ENCODE measurements around the gene CDH23.

The CDH23 gene

DNA sequence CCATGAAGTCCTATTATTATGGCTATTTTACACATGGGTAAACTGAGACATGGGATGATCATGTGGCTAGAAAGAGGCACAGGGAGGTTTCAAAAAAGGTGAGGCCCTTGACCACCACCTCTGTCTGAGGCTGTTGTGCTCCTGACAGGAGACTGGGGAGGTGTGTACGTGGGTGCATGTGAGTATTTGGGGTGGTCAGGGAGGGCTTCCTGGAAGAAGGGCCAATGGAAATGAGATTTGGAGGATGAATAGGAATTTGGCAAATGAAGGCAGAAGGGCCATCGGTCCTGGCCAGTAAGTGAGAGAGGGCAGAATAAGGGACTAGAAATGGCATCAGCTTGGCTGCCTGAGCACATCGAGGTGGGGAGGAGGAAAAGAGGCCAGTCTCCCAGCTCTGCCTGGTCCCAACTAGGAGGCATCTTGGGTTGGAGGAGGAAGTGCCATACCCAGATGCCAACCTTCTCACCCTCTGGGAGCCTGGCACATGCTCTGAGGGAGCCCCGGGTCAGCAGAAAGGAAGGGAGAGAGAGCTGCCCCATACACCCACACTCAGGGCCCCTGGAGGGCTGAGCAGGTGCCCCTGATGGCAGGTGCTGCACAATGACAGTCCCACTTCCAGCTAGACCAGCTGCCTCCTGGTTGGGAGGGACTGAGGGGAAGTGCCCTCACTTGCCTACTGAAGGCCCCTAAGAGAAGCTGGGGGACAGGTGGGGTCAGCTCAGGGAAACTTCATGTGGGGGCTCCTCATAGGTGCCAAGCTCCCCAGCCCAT, 47.7 kb downstream of the CDH23 start:
- DNase-seq: no peak

DNA sequence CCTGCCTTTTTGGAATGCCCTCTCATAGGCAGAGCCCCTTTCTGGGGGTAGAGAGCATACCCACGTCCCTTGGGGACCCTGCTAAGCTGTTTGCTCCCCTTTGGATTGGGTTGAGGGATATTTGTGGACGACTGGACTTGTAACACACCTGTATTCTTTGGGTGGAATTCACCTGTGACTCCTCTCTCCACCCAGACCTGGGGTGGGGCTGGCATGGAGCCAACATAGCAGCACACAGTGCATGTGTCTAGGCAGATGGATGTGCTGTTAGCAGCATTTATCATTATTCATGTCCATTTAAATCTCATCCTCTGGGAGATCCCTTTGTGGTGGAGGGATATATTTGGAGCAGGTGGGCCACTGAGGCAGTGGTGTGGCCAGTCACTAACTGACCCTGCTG, 51.0 kb downstream of the CDH23 start:
- no peak for DNase-seq

DNA sequence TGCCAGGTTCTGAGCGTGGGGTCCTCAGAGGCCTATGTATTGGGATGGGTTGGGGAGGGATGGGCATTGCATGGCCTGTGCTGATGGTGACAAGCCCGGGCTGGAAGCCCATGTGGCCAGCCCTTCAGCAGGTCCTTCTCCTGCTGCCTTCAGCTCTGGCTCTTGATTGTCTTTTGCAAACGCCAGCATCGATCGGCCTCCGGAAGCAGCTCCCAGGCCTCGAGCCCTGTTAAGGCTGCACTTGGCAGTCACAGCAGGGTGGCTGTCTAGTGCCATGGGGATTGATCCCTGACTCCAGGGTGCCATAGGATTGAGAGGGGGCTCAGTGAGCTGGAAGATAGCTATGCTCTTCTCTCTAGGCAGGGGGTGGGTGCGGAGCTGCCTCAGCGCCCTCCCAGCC, 51.4 kb downstream of the CDH23 start:
- no peak for DNase-seq

DNA sequence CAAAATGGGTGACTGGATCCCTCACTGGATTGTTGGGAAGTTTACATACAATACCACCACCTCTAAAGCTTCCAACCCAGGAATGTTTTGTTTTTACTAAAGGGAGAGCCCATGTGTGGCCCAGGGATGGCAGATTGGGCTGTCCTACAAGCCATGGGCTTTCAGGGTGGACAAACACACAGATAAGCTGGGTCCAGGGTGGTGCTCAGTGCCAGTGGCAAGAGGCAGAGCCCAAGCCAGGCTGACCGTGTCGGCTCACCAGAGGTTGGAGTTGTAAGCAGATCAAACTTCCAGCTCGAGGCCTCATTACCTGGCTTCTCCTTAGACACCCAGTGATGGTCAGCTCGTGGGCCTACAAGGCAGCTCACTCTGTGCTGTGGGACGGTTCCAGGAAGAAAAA, 52.3 kb downstream of the CDH23 start:
- no peak for DNase-seq

DNA sequence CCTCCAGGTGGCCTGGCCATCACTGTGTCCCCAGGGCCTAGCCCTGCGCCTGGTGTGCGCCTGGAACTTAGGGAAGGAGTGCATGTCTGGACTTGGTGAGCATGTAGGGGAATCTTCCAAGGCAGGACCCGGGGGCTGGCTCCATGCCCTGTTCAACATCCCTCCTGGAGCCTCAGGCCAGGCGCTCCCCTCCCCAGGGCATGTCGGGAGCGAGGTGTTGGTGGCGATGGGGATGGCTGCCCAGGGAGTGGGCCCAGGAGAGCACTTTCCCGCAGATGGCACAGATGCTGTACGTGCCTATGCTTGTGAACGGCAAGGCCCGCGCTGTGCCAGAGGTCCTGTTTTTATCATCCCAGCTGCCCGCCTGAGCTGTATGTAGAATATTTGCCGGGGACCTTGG, 55.0 kb downstream of the CDH23 start:
- no peak for DNase-seq

DNA sequence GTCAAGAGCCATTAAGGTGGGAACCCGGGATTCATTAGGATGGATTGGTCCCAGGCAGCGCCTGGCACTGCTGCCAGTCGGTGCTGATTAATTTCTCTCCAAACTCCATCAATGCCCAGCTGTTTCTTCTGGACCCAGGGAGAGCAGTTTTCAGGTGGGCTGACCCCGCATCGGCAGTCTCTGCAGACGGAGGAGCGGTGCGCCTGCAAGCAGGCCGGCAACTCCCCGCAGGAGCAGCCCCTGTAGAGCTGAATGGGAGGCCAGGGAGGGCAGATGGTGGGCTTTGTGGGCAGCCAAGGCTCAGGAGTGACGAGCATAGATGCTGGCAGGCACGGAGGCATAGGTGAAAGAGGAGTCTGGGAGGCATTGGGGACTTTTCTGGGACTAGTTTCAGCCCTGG, 56.5 kb downstream of the CDH23 start:
- no peak for DNase-seq

DNA sequence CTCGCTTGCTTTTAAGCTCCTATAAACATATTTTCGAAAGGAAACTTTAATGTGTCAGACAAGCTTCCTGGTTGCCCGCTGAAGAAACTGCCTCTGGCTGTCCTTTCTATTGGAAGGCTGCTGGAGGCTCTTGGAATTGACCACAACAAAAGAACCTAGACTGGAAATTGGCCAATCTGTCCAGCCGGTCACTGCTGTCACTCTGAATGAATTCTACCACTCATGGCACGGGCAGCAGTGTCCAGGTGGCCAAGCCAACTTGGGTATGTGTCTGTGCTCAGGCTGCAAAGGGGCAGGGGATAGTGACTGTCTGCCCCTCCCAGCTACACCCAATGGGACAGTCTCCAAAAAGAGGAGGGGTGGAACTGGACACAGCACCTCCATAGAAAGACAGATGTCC, 57.6 kb downstream of the CDH23 start:
- no peak for DNase-seq

DNA sequence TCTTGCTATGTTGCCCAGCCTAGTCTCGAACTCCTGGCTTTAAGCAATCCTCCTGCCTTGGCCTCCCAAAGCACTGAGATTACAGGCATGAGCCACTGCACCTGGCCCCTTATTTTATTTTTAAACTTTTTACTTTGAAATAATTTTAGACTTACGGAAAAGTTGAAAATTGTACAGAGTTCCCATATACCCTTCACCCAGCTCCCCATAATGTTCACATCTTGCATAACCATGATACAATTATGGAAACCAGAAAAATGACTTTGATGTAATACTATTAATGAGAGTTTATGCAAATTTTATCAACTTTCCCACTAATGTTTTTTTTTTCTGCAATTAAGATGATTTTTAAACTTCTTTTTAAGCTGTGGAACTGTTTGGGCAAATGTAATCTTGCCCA, 58.3 kb downstream of the CDH23 start:
- no peak for DNase-seq

DNA sequence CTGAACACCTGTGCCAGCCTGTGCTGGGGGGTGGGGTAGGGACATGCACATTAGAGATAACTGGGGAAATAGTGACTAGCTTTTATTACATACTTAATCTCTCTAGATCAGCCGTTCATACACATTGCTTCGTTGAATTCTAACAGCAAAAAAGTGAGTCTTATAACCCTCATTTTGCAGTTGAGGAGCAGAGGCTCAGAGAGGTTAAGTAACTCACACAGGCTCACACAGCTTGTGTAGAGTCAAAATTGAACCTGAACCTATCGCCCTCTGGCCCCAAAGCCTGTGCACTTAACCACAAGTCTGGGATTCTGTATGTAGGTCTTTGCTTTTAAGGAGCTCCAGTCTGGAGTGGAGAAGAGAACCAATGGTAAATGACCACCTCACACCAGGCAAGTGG, 59.9 kb downstream of the CDH23 start:
- no peak for DNase-seq

DNA sequence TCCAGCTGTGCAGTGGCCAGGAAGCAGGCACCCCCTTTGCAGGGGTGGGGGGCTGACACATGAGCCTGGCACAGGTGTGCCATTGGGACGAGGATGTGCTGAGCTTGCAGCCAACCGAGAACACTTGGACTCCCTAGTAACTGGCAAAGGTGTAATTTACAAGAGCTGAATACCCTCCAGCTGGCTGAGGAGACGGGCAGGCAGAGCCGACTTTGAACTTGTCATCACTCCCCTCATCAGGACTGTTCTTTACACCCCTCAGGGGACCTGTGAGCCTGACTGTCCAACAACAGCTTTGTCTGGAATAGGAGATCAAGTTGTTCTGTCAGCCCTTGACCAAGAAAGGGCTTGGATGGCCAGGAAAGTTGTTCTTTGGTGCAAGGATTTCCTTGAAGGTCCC, 61.2 kb downstream of the CDH23 start:
- no peak for DNase-seq

DNA sequence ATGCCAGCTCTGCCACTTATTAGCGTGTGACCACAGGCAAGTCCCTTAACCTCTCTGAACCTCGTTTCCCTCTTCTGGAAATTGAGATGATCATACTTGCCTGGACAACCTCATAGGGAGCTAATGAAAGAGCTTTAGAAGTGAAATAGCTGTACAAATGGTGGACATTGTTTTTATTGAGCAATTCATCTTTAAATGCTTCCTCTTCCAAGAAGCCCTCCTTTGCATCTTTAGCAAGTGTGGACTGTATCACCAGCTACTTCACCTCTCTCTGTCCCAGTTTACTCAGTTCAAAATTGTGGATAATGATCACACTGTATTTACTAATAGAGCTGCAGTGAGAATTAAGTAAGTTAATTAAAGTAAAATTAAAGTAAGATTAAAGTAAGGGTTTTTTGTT, 61.7 kb downstream of the CDH23 start:
- no peak for DNase-seq

DNA sequence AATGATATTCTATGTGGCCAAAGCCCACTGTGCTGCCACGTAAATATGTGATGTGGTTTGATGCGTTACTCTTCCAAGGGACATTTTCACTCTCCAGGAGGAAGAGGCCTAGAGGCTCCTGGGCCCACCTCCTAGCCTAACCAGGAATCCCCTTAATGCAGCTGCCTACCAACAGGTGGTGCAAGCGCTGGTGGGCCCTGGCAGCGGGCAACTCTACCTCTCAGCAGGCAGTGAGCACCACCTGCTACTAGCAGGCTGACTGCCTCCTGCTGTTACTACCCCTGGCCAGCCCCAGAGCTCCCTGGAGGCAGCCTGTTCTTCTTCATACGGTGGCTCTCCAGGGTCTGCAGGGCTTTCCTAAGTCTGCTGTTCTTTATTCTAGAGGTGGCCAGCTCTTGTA, 62.8 kb downstream of the CDH23 start:
- DNase-seq: no peak

DNA sequence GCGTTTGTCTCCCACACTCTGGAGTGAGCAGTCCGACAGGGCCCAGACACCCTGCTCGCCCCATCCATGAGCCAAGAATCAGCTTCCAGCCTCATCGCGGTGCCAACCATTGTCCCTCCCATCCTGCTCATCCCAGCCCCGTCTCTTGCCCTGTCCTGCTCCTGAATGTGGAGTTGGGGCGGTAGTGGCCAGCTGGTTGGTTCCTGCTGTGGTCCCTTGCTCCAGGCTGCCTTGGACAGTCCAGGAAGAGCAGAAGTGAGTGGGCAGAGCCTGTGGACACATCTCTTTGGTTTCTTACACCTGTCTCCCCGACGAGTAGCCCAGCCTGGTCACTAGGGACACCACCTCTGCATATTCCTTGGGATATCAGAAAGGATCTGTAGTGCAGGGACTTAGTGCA, 63.9 kb downstream of the CDH23 start:
- no peak for DNase-seq

DNA sequence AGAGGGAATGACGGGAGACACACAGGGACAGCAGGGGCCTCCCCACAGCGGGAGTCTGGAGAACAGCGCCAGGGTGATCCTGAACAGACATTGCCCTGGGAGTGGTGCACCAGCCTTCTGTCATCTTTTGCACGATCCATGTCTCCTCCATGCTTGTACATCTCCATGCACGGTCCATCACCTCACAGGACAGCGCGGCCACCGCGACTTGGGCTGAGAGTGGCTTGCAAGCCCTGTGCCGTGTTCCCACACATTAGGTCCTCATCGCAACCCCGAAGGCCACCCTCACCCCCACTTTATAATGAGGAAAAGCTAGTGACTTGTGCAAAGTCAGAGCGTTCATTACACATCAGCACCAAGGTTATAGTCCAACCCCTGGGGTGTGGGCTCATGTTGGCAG, 64.7 kb downstream of the CDH23 start:
- DNase-seq: no peak

DNA sequence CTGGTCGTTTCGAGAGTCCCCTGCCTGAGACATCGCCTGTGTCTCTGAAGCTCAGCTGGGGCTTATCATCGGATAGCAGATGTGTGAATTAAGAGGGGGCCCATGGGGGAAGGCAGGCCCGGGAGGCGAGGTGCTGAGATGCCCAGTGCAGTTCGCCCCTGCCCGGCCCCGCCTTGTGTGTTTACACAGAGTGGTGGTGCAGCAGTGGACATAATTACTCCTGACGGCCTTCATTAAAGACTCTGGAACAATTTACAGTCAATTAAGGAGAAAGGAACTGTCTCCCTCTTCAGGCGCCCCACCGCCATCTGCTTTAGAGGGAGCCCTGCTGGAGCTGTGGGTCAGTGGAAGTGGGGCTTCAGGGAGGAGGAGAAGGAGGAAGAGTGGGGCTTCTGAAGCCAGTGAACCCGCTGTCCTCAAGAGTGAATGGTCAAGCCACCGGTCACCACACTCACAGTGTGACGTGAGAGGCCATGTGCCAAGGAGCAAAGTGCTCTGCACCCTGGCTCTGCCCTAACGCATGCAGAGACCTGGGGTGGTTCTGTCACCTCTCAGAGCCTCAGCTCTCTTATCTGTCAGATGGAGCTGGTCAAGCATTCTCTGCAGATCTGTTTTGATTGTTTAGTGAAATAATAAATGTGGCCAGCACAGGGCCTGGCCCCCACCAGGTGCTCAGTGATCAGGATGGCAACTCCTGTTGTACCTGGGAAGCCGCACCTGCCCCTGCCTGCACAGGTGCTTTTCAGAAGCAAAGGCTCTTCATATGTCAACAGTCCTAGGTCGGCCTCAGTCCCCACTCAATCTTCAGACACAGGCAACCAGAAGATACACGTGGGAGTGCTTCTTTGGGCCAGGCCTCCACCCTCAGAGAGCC, 65.6 kb downstream of the CDH23 start:
- no peak for DNase-seq

DNA sequence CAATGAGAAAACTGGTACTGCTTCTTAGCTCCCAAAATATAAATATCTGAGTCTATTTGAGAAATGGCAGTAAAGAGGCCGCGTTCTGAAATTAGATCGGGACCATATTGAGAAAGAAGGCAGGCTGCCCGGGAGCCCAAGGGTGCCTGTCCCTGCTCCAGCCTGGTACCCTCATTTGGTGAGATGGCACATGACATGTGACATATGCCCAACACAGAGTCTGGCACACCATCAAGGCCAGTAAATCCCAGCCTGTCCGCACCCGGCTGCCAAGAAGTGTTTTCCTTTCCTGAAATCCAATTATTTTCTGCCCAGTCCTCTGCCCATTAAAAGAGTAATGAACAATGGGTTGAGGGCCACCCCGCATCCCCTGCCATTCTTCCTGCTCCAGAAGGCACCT, 66.4 kb downstream of the CDH23 start:
- DNase-seq: no peak

DNA sequence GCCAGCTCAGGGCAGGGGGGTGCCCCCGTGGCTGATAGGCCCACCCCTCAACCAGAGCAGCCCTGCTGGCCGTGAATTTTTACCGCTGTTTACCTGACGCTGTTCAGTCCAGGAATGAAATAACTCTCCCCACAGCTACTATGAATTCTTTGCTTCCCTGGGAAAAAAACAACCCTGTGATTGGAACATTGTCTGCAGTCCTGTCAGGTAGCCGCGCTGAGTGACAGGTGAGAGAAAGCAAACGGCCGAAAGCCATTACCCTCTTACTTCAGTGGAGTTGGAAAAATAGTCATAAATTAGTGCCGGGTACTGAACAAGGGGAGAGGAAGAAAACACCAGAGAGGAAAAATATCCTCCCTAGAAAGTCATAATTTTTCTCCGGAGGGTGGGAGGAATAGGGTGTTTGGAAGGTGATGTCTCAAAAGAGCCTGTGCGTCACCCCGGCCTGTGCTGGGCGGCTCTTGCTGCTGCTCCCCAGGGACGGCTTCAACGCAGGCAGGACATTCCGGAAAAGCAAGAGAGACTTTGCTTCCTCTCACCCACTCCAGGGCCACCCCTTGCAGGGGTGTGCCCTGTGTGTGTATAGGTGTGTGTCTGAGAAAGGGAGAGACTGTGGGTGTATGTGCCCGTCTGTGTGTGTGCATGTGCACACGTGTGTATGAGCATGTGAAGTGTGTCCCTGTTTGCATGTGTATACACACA, 69.0 kb downstream of the CDH23 start:
- no peak for DNase-seq

DNA sequence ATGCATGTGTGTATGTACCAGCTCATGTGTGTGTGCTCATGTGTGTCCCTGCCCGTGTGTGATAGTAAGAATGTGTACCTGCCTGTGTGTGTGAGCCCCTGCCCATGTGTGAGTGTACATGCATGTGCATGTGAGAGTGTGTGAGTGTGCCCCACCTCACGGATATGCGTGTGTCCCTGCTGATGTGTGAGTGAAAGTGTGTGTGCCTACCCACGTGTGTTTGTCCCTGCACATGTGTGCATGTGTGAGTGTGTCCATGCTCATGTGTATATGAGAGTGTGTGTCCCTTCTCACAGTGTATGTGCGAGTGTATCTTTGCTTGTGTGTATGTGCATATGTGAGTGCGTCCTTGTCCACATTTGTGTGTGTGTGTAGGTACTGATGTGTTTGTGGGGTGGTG, 69.6 kb downstream of the CDH23 start:
- no peak for DNase-seq

DNA sequence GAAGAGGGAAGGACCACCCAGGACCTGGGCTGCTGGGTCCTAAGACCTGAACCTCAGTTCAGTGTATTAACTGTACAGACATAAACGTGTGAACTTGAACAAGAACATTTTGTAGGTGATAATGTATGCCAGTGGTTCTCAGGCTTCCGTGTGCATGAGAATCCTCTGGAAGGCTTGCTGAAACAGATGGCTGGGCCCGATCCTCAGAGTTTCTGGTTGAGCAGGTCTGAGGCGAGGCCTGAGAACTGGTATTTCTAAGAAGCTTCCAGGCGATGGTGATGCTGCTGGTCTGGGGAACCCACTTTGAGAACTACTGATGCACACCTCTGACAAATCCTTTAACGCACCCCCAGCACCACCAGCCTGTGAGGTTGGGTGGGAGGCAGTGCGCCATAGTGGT, 70.4 kb downstream of the CDH23 start:
- no peak for DNase-seq

DNA sequence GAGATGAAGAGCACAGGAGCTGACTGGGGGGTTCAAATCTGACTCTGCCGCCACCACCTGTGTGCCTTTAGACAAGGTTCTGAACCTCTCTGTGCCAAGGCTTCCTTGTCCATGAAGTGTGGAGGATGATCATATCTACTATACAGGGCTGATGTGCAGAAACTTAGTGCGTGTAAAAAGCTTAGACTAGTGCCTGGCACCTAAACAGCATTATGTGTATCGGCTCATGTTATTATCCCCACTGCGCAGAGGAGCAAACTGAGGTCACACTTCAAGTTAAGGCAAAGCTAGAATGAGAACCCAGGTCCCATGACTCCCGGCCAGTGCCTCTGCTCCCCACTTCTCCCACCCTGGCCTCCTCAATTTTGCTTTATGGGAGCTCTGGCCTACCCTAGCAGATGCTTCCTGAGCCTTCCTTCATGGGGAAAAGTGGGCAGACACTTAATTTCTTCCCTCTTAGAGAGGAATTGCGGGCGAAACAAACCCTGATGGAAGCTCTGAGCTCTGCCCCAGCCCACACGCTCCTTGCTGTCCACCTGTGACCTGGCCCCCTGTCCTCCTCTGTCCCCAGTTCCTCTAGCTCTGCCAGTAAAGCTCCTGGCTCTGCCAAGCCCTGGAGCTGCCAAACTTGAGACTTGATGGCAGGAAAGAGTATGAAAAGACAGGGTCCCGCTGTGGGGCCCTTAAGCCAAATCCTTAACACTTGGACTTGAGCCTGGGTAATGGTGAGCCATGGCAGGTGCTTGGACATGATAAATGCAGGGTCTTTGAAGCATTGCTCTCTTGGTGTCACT, 71.0 kb downstream of the CDH23 start:
- DNase-seq: no peak

DNA sequence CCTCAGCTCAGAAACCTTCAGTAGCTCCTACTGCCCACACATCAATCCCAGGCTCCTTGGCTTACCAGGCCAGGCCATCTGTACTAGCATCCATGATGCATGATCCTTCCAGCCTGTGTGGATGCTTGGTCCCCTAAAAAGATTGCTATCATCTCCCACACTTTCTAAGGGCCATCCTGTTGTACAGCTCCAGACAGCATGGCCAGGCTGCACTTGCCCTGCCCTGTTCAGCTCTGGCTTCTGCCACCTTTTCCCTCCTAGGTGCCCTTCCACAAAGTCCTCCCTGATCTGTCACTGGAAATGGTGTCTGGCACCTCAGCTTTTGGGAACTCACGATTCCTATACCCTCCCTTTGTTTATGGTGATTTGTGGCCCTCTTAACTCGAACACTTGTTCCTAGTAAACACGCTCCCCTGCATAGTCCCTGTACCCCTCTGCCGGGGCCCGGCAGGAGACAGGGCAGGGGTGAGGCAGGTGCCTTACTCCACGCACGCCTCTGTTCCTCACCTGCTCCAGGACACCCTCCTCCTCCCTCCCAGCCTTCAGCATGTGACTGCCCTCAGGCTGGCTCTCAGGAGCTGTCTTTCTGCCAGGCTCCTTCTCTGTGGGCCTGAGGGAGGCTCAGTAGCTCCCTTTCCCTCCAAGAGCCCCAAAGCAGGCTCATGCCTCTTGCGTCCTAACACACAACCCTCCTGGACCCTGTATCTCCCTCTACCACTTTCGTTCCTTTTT, 71.8 kb downstream of the CDH23 start:
- no peak for DNase-seq

DNA sequence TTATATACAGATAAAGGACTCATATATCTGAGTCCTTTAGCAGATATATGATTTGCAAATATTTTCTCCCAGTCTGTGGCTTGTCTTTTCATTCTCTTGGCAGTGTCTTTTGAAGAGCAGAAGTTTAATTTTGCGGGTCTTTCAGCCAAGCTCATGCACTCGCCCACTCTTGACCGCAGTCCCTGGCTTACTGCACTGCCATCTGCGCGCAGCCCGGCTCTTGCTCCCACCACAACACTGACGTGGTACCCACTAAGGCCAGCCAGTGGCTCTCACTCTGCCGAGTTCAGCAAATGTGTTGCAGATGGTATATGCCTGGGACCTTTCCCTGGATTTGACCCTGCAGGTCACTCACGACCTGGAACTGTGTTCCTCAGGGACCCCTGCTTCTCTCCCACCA, 74.3 kb downstream of the CDH23 start:
- no peak for DNase-seq

Measured in NCI-H1436 treated with DMSO at 0.1 percent for 48 hours (cell line).